ENCODE results near the gene ATP9B.
A peak's percentile ranks its signal among the peaks of the same experiment; 100 is the strongest.

The ATP9B gene

GRCh38 chr18:79200546-79201268, 131.5 kb downstream of the ATP9B start:
- peak; percentile 48 for DNase-seq

GRCh38 chr18:79203017-79203605, 133.9 kb downstream of the ATP9B start:
- peak; percentile 3 for DNase-seq

- DNase-seq = no peak
Observed at GRCh38 chr18:79204889-79205807, 136.0 kb downstream of the ATP9B start.

GRCh38 chr18:79206444-79206843, 137.2 kb downstream of the ATP9B start:
- DNase-seq = no peak

GRCh38 chr18:79208906-79209305, 139.7 kb downstream of the ATP9B start:
- DNase-seq = no peak

- no peak for DNase-seq
Observed at GRCh38 chr18:79210002-79210910, 141.1 kb downstream of the ATP9B start.

GRCh38 chr18:79211844-79212243, 142.7 kb downstream of the ATP9B start:
- peak; percentile 15 for DNase-seq

GRCh38 chr18:79214056-79214455, 144.9 kb downstream of the ATP9B start:
- DNase-seq = no peak

GRCh38 chr18:79216176-79216575, 147.0 kb downstream of the ATP9B start:
- DNase-seq = no peak

- DNase-seq = no peak
Observed at GRCh38 chr18:79217979-79218604, 148.9 kb downstream of the ATP9B start.

GRCh38 chr18:79218605-79219190, 149.5 kb downstream of the ATP9B start:
- DNase-seq = no peak

GRCh38 chr18:79221136-79221535, 151.9 kb downstream of the ATP9B start:
- no peak for DNase-seq

- no peak for DNase-seq
Observed at GRCh38 chr18:79222790-79223189, 153.6 kb downstream of the ATP9B start.

GRCh38 chr18:79223431-79223830, 154.2 kb downstream of the ATP9B start:
- no peak for DNase-seq

- DNase-seq = no peak
Observed at GRCh38 chr18:79224381-79224780, 155.2 kb downstream of the ATP9B start.

- no peak for DNase-seq
Observed at GRCh38 chr18:79227621-79228020, 158.4 kb downstream of the ATP9B start.

- DNase-seq = no peak
Observed at GRCh38 chr18:79229431-79229830, 160.2 kb downstream of the ATP9B start.

- DNase-seq = no peak
Observed at GRCh38 chr18:79234438-79234837, 165.2 kb downstream of the ATP9B start.

GRCh38 chr18:79239631-79240030, 170.4 kb downstream of the ATP9B start:
- DNase-seq = no peak

- DNase-seq = no peak
Observed at GRCh38 chr18:79241755-79242154, 172.6 kb downstream of the ATP9B start.

GRCh38 chr18:79242246-79242645, 173.1 kb downstream of the ATP9B start:
- peak; percentile 32 for DNase-seq
